Endothelial cell (in vitro differentiated cells): Measurements from ENCODE around the gene CCDC149. TPM values are rescaled to one million over a fixed set of nuclear protein-coding genes. Genes with fewer than 3 reads are reported as not detected.

Experiments
- DNase-seq: peaks from one replicate; pipeline ENCODE4 v3.0.0; 2021; ENCODE audit warnings: low spot score
- H3K27ac Mint-ChIP-seq: one replicate; pipeline ENCODE4 v1.8.0; 2021; ENCODE audit warnings: mixed read lengths, inconsistent platforms; ENCODE audit not compliant: unreplicated experiment
- H3K27me3 Mint-ChIP-seq: one replicate; pipeline ENCODE4 v1.8.0; 2021; ENCODE audit warnings: mild to moderate bottlenecking, moderate library complexity, mixed read lengths, inconsistent platforms; ENCODE audit not compliant: unreplicated experiment
- H3K36me3 Mint-ChIP-seq: one replicate; pipeline ENCODE4 v1.8.0; 2021; ENCODE audit warnings: mild to moderate bottlenecking, low read depth, mixed read lengths, inconsistent platforms; ENCODE audit not compliant: unreplicated experiment
- H3K4me1 Mint-ChIP-seq: one replicate; pipeline ENCODE4 v1.8.0; 2021; ENCODE audit warnings: mild to moderate bottlenecking, mixed read lengths, inconsistent platforms; ENCODE audit not compliant: unreplicated experiment
- H3K4me3 Mint-ChIP-seq: one replicate; pipeline ENCODE4 v1.8.0; 2021; ENCODE audit warnings: mild to moderate bottlenecking, mixed read lengths, inconsistent platforms; ENCODE audit not compliant: unreplicated experiment
- H3K9me3 Mint-ChIP-seq: one replicate; pipeline ENCODE4 v1.8.0; 2021; ENCODE audit warnings: mixed read lengths, inconsistent platforms; ENCODE audit not compliant: unreplicated experiment
- total RNA-seq: library from RNA; stranded (reverse); fragmentation: NEBNext Ultra II Directional; extraction: Animal tissue kit (Norgen Biotek cat#: 25700); gene quantifications from one replicate; pipeline ENCODE4 v1.2.1, GENCODE V29; 2021; ENCODE audit not compliant: unreplicated experiment
- TF ChIP-seq, protein P1 (sequence below): fragments of 200-600 bp; sonication (generic); IDR thresholded peaks from one replicate; pipeline ENCODE4 v1.5.0; 2021; ENCODE audit warnings: antibody characterized with exemption; ENCODE audit not compliant: unreplicated experiment

Gene CCDC149
- total RNA-seq, 1 donor from 2014 or later: 4.0 TPM

DNA sequence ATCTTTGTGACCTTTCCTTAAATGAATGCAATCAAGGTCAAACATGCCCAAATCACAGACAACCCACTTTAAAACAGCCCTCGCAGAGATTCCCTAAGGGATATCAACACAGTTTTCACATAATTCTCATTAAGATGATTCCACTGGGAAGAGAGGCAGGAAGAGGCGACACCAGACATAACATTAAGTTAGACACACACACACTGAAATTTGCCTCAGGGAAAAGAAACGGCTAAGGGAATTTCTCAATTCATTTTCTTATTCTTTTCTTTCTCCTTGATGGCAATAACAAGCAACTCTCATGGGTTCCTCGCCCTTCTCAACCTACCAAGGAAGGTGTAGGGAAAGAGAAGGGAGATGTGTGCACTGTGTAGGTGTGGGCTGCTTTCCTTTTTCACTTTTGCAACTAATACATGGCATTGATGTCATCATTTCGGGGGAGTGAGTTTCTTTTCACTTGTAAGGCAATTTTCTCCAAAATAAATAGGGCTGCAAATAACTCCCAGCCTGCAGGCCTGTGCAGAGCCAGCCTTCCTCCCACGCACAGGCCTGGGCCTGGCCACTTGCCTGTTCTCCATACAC, 76.1 kb downstream of the CCDC149 start:
- H3K27ac Mint-ChIP-seq: no peak overlapping the region
- H3K9me3 Mint-ChIP-seq: no peaks in the 10 kb centered on the region
- no peaks in the 10 kb centered on the region for H3K36me3 Mint-ChIP-seq
- H3K27me3 Mint-ChIP-seq: peaks cover 2% of the 10 kb centered on the region
- H3K4me3 Mint-ChIP-seq: no peak overlapping the region
- no peak for DNase-seq
- H3K4me1 Mint-ChIP-seq: no peaks in the 10 kb centered on the region
- TF ChIP-seq, protein P1, sequence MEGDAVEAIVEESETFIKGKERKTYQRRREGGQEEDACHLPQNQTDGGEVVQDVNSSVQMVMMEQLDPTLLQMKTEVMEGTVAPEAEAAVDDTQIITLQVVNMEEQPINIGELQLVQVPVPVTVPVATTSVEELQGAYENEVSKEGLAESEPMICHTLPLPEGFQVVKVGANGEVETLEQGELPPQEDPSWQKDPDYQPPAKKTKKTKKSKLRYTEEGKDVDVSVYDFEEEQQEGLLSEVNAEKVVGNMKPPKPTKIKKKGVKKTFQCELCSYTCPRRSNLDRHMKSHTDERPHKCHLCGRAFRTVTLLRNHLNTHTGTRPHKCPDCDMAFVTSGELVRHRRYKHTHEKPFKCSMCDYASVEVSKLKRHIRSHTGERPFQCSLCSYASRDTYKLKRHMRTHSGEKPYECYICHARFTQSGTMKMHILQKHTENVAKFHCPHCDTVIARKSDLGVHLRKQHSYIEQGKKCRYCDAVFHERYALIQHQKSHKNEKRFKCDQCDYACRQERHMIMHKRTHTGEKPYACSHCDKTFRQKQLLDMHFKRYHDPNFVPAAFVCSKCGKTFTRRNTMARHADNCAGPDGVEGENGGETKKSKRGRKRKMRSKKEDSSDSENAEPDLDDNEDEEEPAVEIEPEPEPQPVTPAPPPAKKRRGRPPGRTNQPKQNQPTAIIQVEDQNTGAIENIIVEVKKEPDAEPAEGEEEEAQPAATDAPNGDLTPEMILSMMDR: no peak

DNA sequence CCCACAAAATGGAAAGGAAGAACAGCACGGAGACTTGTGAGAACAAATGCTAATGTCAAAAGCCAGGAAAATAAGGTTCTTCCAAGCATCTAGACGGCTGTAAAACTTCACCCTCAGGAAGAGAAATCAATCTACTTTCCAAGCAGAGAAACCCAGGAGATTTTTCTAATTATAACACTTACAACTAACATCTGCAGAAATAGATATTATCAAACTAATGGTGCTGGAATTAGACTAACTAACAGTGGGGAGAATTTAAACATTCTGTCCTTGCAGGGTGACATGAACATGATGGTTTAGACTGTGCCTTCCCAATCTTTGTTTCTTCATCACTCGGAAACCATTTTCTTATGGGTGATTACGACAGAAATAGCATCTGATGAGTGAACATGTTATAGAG, 77.1 kb downstream of the CCDC149 start:
- Mint-ChIP-seq H3K27me3 (peaks cover 2% of the 10 kb centered on the region), H3K27ac (no peak overlapping the region), H3K4me1 (no peaks in the 10 kb centered on the region), H3K36me3 (no peaks in the 10 kb centered on the region), H3K9me3 (no peaks in the 10 kb centered on the region), H3K4me3 (no peak overlapping the region)
- no peak for DNase-seq
- TF ChIP-seq, protein P1: no peak

DNA sequence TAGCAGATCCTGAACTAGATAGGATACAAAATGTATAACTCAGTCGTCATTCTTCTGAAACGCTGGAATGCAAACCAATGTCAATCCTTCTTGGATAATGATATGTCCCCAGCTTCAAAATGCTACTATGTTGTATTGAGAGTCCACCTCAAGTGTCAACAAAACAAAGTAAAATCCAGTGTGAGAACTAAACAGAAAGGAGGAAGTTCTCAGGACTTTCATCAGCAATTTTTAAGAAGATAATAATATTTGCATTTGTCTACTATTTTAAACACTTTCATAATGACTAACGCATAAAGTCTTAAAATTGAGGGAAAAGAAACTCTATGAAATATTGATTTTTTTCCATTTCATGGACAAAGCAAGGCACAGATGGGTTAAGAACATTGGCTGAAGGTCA, 81.2 kb downstream of the CCDC149 start:
- no peak overlapping the region for H3K4me3 Mint-ChIP-seq
- H3K9me3 Mint-ChIP-seq: no peaks in the 10 kb centered on the region
- no peaks in the 10 kb centered on the region for H3K27me3 Mint-ChIP-seq
- TF ChIP-seq, protein P1: no peak
- DNase-seq: no peak
- peaks cover 8% of the 10 kb centered on the region for H3K36me3 Mint-ChIP-seq
- no peaks in the 10 kb centered on the region for H3K4me1 Mint-ChIP-seq
- no peak overlapping the region for H3K27ac Mint-ChIP-seq

DNA sequence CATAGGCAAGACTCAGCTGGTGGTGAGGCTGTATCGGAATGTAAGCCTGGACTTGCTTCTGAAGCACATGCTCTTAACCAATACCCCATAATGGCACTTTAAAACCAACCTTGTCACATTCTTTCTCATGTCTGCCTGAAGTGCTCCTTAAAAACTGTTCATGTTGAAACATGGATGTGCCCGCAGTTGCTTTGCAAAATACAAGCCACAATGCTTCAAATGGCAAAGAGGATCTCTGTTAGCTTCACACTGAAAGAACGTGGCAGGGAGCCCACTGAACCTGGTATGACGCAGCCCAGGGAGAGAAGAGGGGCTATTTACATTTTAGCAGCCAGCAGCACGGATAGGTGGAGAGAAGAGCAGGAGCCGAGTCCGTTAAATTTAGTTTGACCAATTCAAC, 88.1 kb downstream of the CCDC149 start:
- no peaks in the 10 kb centered on the region for H3K9me3 Mint-ChIP-seq

DNA sequence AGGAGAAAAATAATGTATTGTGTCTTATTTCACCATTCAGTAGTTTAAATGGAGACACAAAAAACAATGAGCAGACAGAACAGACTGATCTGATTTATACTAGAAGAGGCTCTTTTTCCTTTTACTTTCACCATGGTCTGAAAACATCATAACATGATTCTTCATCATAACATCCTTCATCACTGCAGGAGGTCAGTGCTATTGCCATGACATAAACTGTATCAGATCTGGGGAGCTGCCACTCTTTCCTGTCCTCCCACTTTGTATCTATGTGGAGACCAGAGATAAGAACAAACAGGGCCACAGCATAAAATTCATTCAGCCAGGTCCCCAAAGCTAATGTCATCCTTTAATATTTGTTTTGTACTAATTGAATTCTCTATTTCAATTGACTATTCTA, 92.3 kb downstream of the CCDC149 start:
- H3K27me3 Mint-ChIP-seq: peaks cover 2% of the 10 kb centered on the region
- TF ChIP-seq, protein P1: no peak
- H3K4me3 Mint-ChIP-seq: no peak overlapping the region

More for the DNA sequence above, 88.1 kb downstream of the CCDC149 start:
- Mint-ChIP-seq H3K27ac (no peak overlapping the region), H3K36me3 (peaks cover 2% of the 10 kb centered on the region), H3K27me3 (peaks cover 5% of the 10 kb centered on the region), H3K4me1 (no peaks in the 10 kb centered on the region), H3K4me3 (no peak overlapping the region)
- TF ChIP-seq, protein P1: no peak
- DNase-seq: no peak

More for the DNA sequence above, 92.3 kb downstream of the CCDC149 start:
- Mint-ChIP-seq H3K4me1 (no peaks in the 10 kb centered on the region), H3K9me3 (no peaks in the 10 kb centered on the region), H3K36me3 (no peaks in the 10 kb centered on the region), H3K27ac (no peak overlapping the region)
- DNase-seq: no peak
